ENCODE data around the gene PAGE2B.
"Not testable (repeated sequence)": the region's sequence is repeated elsewhere in the genome, so short reads cannot be mapped to it uniquely, and the experiment has no call there.

Gene PAGE2B

GRCh38 chrX:55067180-55067579, 7.7 kb upstream of the PAGE2B start:
- not testable (repeated sequence) for H3K9me3 Mint-ChIP-seq; DNase-seq (ENCODE audit: low spot score); H3K4me1 Mint-ChIP-seq (ENCODE audit: low read depth); H3K4me3 Mint-ChIP-seq; H3K27ac Mint-ChIP-seq; H3K36me3 Mint-ChIP-seq (ENCODE audit: low read depth); H3K27me3 Mint-ChIP-seq (ENCODE audit: low read depth)

- no peaks in the 10 kb centered on the region for H3K36me3 Mint-ChIP-seq (ENCODE audit: low read depth)
Measured at GRCh38 chrX:55072286-55072685, 2.5 kb upstream of the PAGE2B start.

GRCh38 chrX:55088795-55089489, 14.1 kb downstream of the PAGE2B start, which contains the start of gene PAGE2:
Gene PAGE2, plus strand, starts transcription at chrX:55089018. Its CDS starts 1,003 bp downstream, at chrX:55090021.
- no peaks in the 10 kb centered on the region for H3K27me3 Mint-ChIP-seq (ENCODE audit: low read depth)
- H3K27ac Mint-ChIP-seq = no peak within 1 kb of the TSS
- no peaks in the 10 kb centered on the region for H3K4me1 Mint-ChIP-seq (ENCODE audit: low read depth)
- no peak within 1 kb of the TSS for H3K4me3 Mint-ChIP-seq
- no peak for DNase-seq (ENCODE audit: low spot score)
- no peaks in the 10 kb centered on the region for H3K36me3 Mint-ChIP-seq (ENCODE audit: low read depth)
- no peaks in the 10 kb centered on the region for H3K9me3 Mint-ChIP-seq

More at GRCh38 chrX:55072286-55072685, 2.5 kb upstream of the PAGE2B start:
- Mint-ChIP-seq H3K9me3 (no peaks in the 10 kb centered on the region), H3K27me3 (ENCODE audit: low read depth) (peaks cover 5% of the 10 kb centered on the region), H3K4me1 (ENCODE audit: low read depth) (no peaks in the 10 kb centered on the region), H3K27ac (no peak overlapping the region), H3K4me3 (no peak overlapping the region)
- no peak for DNase-seq (ENCODE audit: low spot score)

- no peak overlapping the region for H3K27ac Mint-ChIP-seq
- H3K36me3 Mint-ChIP-seq (ENCODE audit: low read depth) = no peaks in the 10 kb centered on the region
- H3K4me3 Mint-ChIP-seq = no peak overlapping the region
- peaks cover 5% of the 10 kb centered on the region for H3K4me1 Mint-ChIP-seq (ENCODE audit: low read depth)
- H3K27me3 Mint-ChIP-seq (ENCODE audit: low read depth) = no peaks in the 10 kb centered on the region
- DNase-seq (ENCODE audit: low spot score) = no peak
- no peaks in the 10 kb centered on the region for H3K9me3 Mint-ChIP-seq
Measured at GRCh38 chrX:55098691-55099090, 23.9 kb downstream of the PAGE2B start.

- H3K9me3 Mint-ChIP-seq = no peaks in the 10 kb centered on the region
- no peak overlapping the region for H3K27ac Mint-ChIP-seq
- DNase-seq (ENCODE audit: low spot score) = no peak
- H3K4me3 Mint-ChIP-seq = no peak overlapping the region
- no peaks in the 10 kb centered on the region for H3K27me3 Mint-ChIP-seq (ENCODE audit: low read depth)
- peaks cover 5% of the 10 kb centered on the region for H3K4me1 Mint-ChIP-seq (ENCODE audit: low read depth)
- H3K36me3 Mint-ChIP-seq (ENCODE audit: low read depth) = no peaks in the 10 kb centered on the region
Measured at GRCh38 chrX:55099162-55099561, 24.3 kb downstream of the PAGE2B start.

GRCh38 chrX:55102754-55103153, 27.9 kb downstream of the PAGE2B start:
- Mint-ChIP-seq H3K27ac (no peak overlapping the region), H3K4me1 (ENCODE audit: low read depth) (peaks cover 5% of the 10 kb centered on the region), H3K9me3 (no peaks in the 10 kb centered on the region), H3K36me3 (ENCODE audit: low read depth) (no peaks in the 10 kb centered on the region), H3K4me3 (no peak overlapping the region), H3K27me3 (ENCODE audit: low read depth) (no peaks in the 10 kb centered on the region)
- DNase-seq (ENCODE audit: low spot score) = no peak

GRCh38 chrX:55107262-55107661, 32.4 kb downstream of the PAGE2B start:
- Mint-ChIP-seq H3K27me3 (ENCODE audit: low read depth) (no peaks in the 10 kb centered on the region), H3K4me3 (no peak overlapping the region), H3K9me3 (no peaks in the 10 kb centered on the region), H3K36me3 (ENCODE audit: low read depth) (no peaks in the 10 kb centered on the region), H3K4me1 (ENCODE audit: low read depth) (peaks cover 5% of the 10 kb centered on the region), H3K27ac (no peak overlapping the region)
- DNase-seq (ENCODE audit: low spot score) = no peak

GRCh38 chrX:55107911-55108310, 33.1 kb downstream of the PAGE2B start:
- no peak for DNase-seq (ENCODE audit: low spot score)
- Mint-ChIP-seq H3K27ac (no peak overlapping the region), H3K4me1 (ENCODE audit: low read depth) (peaks cover 3% of the 10 kb centered on the region), H3K4me3 (no peak overlapping the region), H3K9me3 (no peaks in the 10 kb centered on the region), H3K36me3 (ENCODE audit: low read depth) (no peaks in the 10 kb centered on the region), H3K27me3 (ENCODE audit: low read depth) (no peaks in the 10 kb centered on the region)

- Mint-ChIP-seq H3K9me3 (no peaks in the 10 kb centered on the region), H3K36me3 (ENCODE audit: low read depth) (no peaks in the 10 kb centered on the region), H3K27ac (no peak overlapping the region), H3K4me1 (ENCODE audit: low read depth) (no peaks in the 10 kb centered on the region), H3K4me3 (no peak overlapping the region), H3K27me3 (ENCODE audit: low read depth) (no peaks in the 10 kb centered on the region)
- DNase-seq (ENCODE audit: low spot score) = no peak
Measured at GRCh38 chrX:55109306-55109705, 34.5 kb downstream of the PAGE2B start.

- no peaks in the 10 kb centered on the region for H3K4me1 Mint-ChIP-seq (ENCODE audit: low read depth)
- H3K27me3 Mint-ChIP-seq (ENCODE audit: low read depth) = no peaks in the 10 kb centered on the region
- DNase-seq (ENCODE audit: low spot score) = no peak
- H3K9me3 Mint-ChIP-seq = no peaks in the 10 kb centered on the region
- H3K27ac Mint-ChIP-seq = no peak overlapping the region
- H3K4me3 Mint-ChIP-seq = no peak overlapping the region
- no peaks in the 10 kb centered on the region for H3K36me3 Mint-ChIP-seq (ENCODE audit: low read depth)
Measured at GRCh38 chrX:55111578-55112254, 36.9 kb downstream of the PAGE2B start.

- not testable (repeated sequence) for DNase-seq (ENCODE audit: low spot score); H3K4me3 Mint-ChIP-seq; H3K27ac Mint-ChIP-seq; H3K36me3 Mint-ChIP-seq (ENCODE audit: low read depth); H3K9me3 Mint-ChIP-seq; H3K27me3 Mint-ChIP-seq (ENCODE audit: low read depth)
- H3K4me1 Mint-ChIP-seq (ENCODE audit: low read depth) = peaks cover 30% of the 10 kb centered on the region
Measured at GRCh38 chrX:55116589-55116988, 41.8 kb downstream of the PAGE2B start.

GRCh38 chrX:55118574-55118973, 43.7 kb downstream of the PAGE2B start:
- H3K36me3 Mint-ChIP-seq (ENCODE audit: low read depth) = no peaks in the 10 kb centered on the region
- peak overlapping the region; percentile 2 for H3K27ac Mint-ChIP-seq
- H3K9me3 Mint-ChIP-seq = peaks cover 5% of the 10 kb centered on the region
- H3K27me3 Mint-ChIP-seq (ENCODE audit: low read depth) = peaks cover under 1% of the 10 kb centered on the region
- peak overlapping the region; percentile 19 for H3K4me3 Mint-ChIP-seq
- no peak for DNase-seq (ENCODE audit: low spot score)
- peaks cover 32% of the 10 kb centered on the region for H3K4me1 Mint-ChIP-seq (ENCODE audit: low read depth)

GRCh38 chrX:55119271-55119670, 44.4 kb downstream of the PAGE2B start:
- Mint-ChIP-seq H3K4me1 (ENCODE audit: low read depth) (peaks cover 32% of the 10 kb centered on the region), H3K4me3 (peak overlapping the region; percentile 60), H3K36me3 (ENCODE audit: low read depth) (no peaks in the 10 kb centered on the region), H3K27me3 (ENCODE audit: low read depth) (peaks cover 2% of the 10 kb centered on the region), H3K27ac (peak overlapping the region; percentile 63), H3K9me3 (peaks cover 5% of the 10 kb centered on the region)
- DNase-seq (ENCODE audit: low spot score) = no peak

GRCh38 chrX:55119712-55120111, 44.9 kb downstream of the PAGE2B start:
- Mint-ChIP-seq H3K4me1 (ENCODE audit: low read depth) (peaks cover 32% of the 10 kb centered on the region), H3K4me3 (peak overlapping the region; percentile 60), H3K9me3 (peaks cover 5% of the 10 kb centered on the region), H3K27ac (peak overlapping the region; percentile 63), H3K36me3 (ENCODE audit: low read depth) (no peaks in the 10 kb centered on the region), H3K27me3 (ENCODE audit: low read depth) (peaks cover 2% of the 10 kb centered on the region)
- no peak for DNase-seq (ENCODE audit: low spot score)

All from T-helper 2 cell treated with Interferon-gamma antibody and Interleukin-4, amounts not matched to agents 5 μg/mL and 100 μg/mL, for 36 hours (primary cell).